H9 (cell line): Measurements from ENCODE around the gene ZNF513. TPM values are rescaled to one million over a fixed set of nuclear protein-coding genes. Genes with fewer than 3 reads are reported as not detected.

Experiments
- DNase-seq: peaks from one replicate; pipeline ENCODE4 v3.0.0-alpha.2; 2017
- H2AFZ ChIP-seq: one replicate; pipeline ENCODE4 v1.6.1; 2013; ENCODE audit warnings: mild to moderate bottlenecking, low read length, control low read depth, moderate library complexity
- H2AK5ac ChIP-seq: 2 replicates; pipeline ENCODE4 v1.6.1; 2013; ENCODE audit warnings: low read length, control low read depth, mixed read lengths; ENCODE audit not compliant: insufficient read length
- H2BK120ac ChIP-seq: one replicate; pipeline ENCODE4 v1.6.1; 2013; ENCODE audit warnings: low read depth, mild to moderate bottlenecking, low read length, control low read depth, inconsistent platforms; ENCODE audit not compliant: poor library complexity, severe bottlenecking
- H2BK12ac ChIP-seq: 2 replicates; pipeline ENCODE4 v1.6.1; 2013; ENCODE audit warnings: low read length, control low read depth, mixed read lengths, low read depth; ENCODE audit not compliant: insufficient read length
- H2BK15ac ChIP-seq: 2 replicates; pipeline ENCODE4 v1.6.1; 2013; ENCODE audit warnings: low read depth, low read length, control low read depth
- H2BK20ac ChIP-seq: one replicate; pipeline ENCODE4 v1.6.1; 2013; ENCODE audit warnings: low read depth, mild to moderate bottlenecking, low read length, control low read depth, inconsistent platforms; ENCODE audit not compliant: poor library complexity, severe bottlenecking
- H2BK5ac ChIP-seq: 2 replicates; pipeline ENCODE4 v1.6.1; 2013; ENCODE audit warnings: low read length, control low read depth, mixed read lengths; ENCODE audit not compliant: insufficient read length
- H3K14ac ChIP-seq: 2 replicates; pipeline ENCODE4 v1.6.1; 2013; ENCODE audit warnings: low read length, control low read depth; ENCODE audit not compliant: insufficient read depth
- H3K18ac ChIP-seq: 2 replicates; pipeline ENCODE4 v1.6.1; 2013; ENCODE audit warnings: low read depth, mild to moderate bottlenecking, mixed read lengths, low read length, control low read depth; ENCODE audit not compliant: insufficient read length
- H3K23ac ChIP-seq: 2 replicates; pipeline ENCODE4 v1.6.1; 2013; ENCODE audit warnings: low read length, control low read depth, mixed read lengths, low read depth; ENCODE audit not compliant: insufficient read length
- H3K23me2 ChIP-seq: 2 replicates; pipeline ENCODE4 v1.6.1; 2013; ENCODE audit warnings: low read depth, mild to moderate bottlenecking, mixed read lengths, low read length, control low read depth; ENCODE audit not compliant: insufficient read length, poor library complexity, severe bottlenecking
- H3K27ac ChIP-seq: 2 replicates; pipeline ENCODE4 v1.5.1; 2013; ENCODE audit warnings: low read length, control low read depth, mixed read lengths, low read depth; ENCODE audit not compliant: insufficient read length
- H3K27me3 ChIP-seq: 2 replicates; pipeline ENCODE4 v1.6.1; 2013; ENCODE audit warnings: low read length, control low read depth, inconsistent platforms; ENCODE audit not compliant: insufficient read depth
- H3K4ac ChIP-seq: 2 replicates; pipeline ENCODE4 v1.6.1; 2013; ENCODE audit warnings: low read depth, mild to moderate bottlenecking, control low read depth, inconsistent platforms, low read length, moderate library complexity
- H3K4me1 ChIP-seq: 2 replicates; pipeline ENCODE4 v1.6.1; 2013; ENCODE audit warnings: low read length, control low read depth, inconsistent platforms; ENCODE audit not compliant: insufficient read depth
- H3K4me2 ChIP-seq: 2 replicates; pipeline ENCODE4 v1.6.1; 2013; ENCODE audit warnings: low read length, control low read depth, mixed read lengths; ENCODE audit not compliant: insufficient read length, insufficient read depth
- H3K56ac ChIP-seq: 2 replicates; pipeline ENCODE4 v1.6.1; 2013; ENCODE audit warnings: low read depth, mild to moderate bottlenecking, mixed read lengths, low read length, control low read depth; ENCODE audit not compliant: insufficient read length
- H3K79me1 ChIP-seq: 2 replicates; pipeline ENCODE4 v1.6.1; 2013; ENCODE audit warnings: low read depth, mild to moderate bottlenecking, moderate library complexity, low read length, control low read depth, inconsistent platforms; ENCODE audit not compliant: insufficient read depth, poor library complexity, severe bottlenecking
- H3K79me2 ChIP-seq: 2 replicates; pipeline ENCODE4 v1.6.1; 2013; ENCODE audit warnings: low read length, control low read depth, inconsistent platforms; ENCODE audit not compliant: insufficient read depth
- H3K9ac ChIP-seq: 2 replicates; pipeline ENCODE4 v1.6.1; 2013; ENCODE audit warnings: low read length, control low read depth, mixed read lengths; ENCODE audit not compliant: insufficient read length; ENCODE audit errors: extremely low read depth
- H3K9me3 ChIP-seq: one replicate; pipeline ENCODE4 v1.6.1; 2013; ENCODE audit warnings: low read depth, low read length, inconsistent platforms; ENCODE audit not compliant: control insufficient read depth
- H3T11ph ChIP-seq: one replicate; pipeline ENCODE4 v1.6.1; 2013; ENCODE audit warnings: mild to moderate bottlenecking, low read length, control low read depth, inconsistent platforms
- H4K20me1 ChIP-seq: one replicate; pipeline ENCODE4 v1.6.1; 2013; ENCODE audit not compliant: control insufficient read depth, insufficient read length, insufficient read depth
- H4K5ac ChIP-seq: 2 replicates; pipeline ENCODE4 v1.6.1; 2013; ENCODE audit warnings: low read depth, mild to moderate bottlenecking, mixed read lengths, low read length, control low read depth; ENCODE audit not compliant: insufficient read length
- H4K8ac ChIP-seq: replicated peaks from 2 replicates; pipeline ENCODE4 v1.6.1; 2013; ENCODE audit warnings: low read length, control low read depth, mixed read lengths, low read depth; ENCODE audit not compliant: insufficient read length
- H4K91ac ChIP-seq: 2 replicates; pipeline ENCODE4 v1.6.1; 2013; ENCODE audit warnings: low read depth, mild to moderate bottlenecking, moderate library complexity, mixed read lengths, low read length, control low read depth; ENCODE audit not compliant: insufficient read length
- H3K27ac Mint-ChIP-seq, 3 experiments: 2 replicates in 2 of 3; 3 replicates in 1 of 3; pipeline ENCODE4 v1.8.0; 2020 to 2021; ENCODE audit warnings: mixed read lengths in 3 of 3, mild to moderate bottlenecking in 1 of 3, moderate library complexity in 1 of 3
- H3K27me3 Mint-ChIP-seq: 2 replicates; pipeline ENCODE4 v1.8.0; 2021; ENCODE audit warnings: low read depth, mild to moderate bottlenecking, moderate library complexity, mixed read lengths
- H3K36me3 Mint-ChIP-seq, 3 experiments: 2 replicates in 2 of 3; 3 replicates in 1 of 3; pipeline ENCODE4 v1.8.0; 2020 to 2021; ENCODE audit warnings: low read depth in 3 of 3, mixed read lengths in 3 of 3; ENCODE audit not compliant: insufficient read depth in 1 of 3
- H3K4me1 Mint-ChIP-seq, 2 experiments: 2 replicates each; pipeline ENCODE4 v1.8.0; 2020; ENCODE audit warnings: mixed read lengths in 2 of 2
- H3K4me3 Mint-ChIP-seq, 2 experiments: 2 replicates in 1 of 2; 3 replicates in 1 of 2; pipeline ENCODE4 v1.8.0; 2020 to 2021; ENCODE audit warnings: mild to moderate bottlenecking in 2 of 2, mixed read lengths in 2 of 2, moderate library complexity in 1 of 2
- H3K9me3 Mint-ChIP-seq, 2 experiments: 2 replicates in 1 of 2; 3 replicates in 1 of 2; pipeline ENCODE4 v1.8.0; 2020; ENCODE audit warnings: mild to moderate bottlenecking in 2 of 2, mixed read lengths in 2 of 2, moderate library complexity in 1 of 2
- CTCF ChIP-seq: fragments of 200-600 bp; sonication (generic); conservative IDR thresholded peaks from 3 replicates; pipeline ENCODE4 v1.8.0; 2021; ENCODE audit warnings: antibody characterized with exemption, mild to moderate bottlenecking
- WGBS: extraction: QIAGEN DNeasy Blood & Tissue Kit; methylation state at CpG from one replicate; pipeline ENCODE4 v1.1.7; 2013; ENCODE audit warnings: missing lambda C conversion rate, low lambda C conversion rate, mixed read lengths; ENCODE audit not compliant: insufficient read length; ENCODE audit errors: extremely low coverage; 5-methylcytosine and 5-hydroxymethylcytosine counted together
- total RNA-seq: library from RNA; stranded (reverse); gene quantifications from 2 replicates; pipeline ENCODE4 v1.2.1, GENCODE V29; 2021

Gene ZNF513
- total RNA-seq, 1 experiment from 2014 or later: 26.5 TPM

- peak overlapping the region; percentile 82 to 91 (median 84); a peak in 6 of 7 replicates for H3K27ac Mint-ChIP-seq
- H2AFZ ChIP-seq: no peak overlapping the region
- H3K79me2 ChIP-seq: peaks cover 6% of the 10 kb centered on the region; the same call in 1 of the 2 replicates
Observed at GRCh38 chr2:27428978-27429541, 48.5 kb upstream of the ZNF513 start.

More at GRCh38 chr2:27428978-27429541, 48.5 kb upstream of the ZNF513 start:
- Histone ChIP-seq H3K4me1 (no peaks in the 10 kb centered on the region), H3K9ac (peak overlapping the region; percentile 24), H2BK12ac (no peak overlapping the region), H3K23me2 (peaks cover 3% of the 10 kb centered on the region), H2BK20ac (no peak overlapping the region), H3K18ac (no peak overlapping the region), H3K9me3 (no peaks in the 10 kb centered on the region), H3K23ac (no peak overlapping the region), H4K8ac (no peak overlapping the region), H2BK15ac (no peak overlapping the region), H3K14ac (peak overlapping the region; percentile 33; the same call in 1 of the 2 replicates), H3K4me2 (peak overlapping the region; percentile 78), H3K4ac (no peak overlapping the region), H3K27ac (no peak overlapping the region), H4K20me1 (no peaks in the 10 kb centered on the region), H3K27me3 (no peaks in the 10 kb centered on the region), H2AK5ac (no peak overlapping the region), H2BK120ac (no peak overlapping the region), H2BK5ac (no peak overlapping the region), H3K56ac (no peak overlapping the region), H4K91ac (no peak overlapping the region), H3K79me1 (peaks cover 6% of the 10 kb centered on the region), H4K5ac (no peak overlapping the region), H3T11ph (no peak overlapping the region)
- Mint-ChIP-seq H3K36me3 (peaks cover 9 to 19% (median 11%) of the 10 kb centered on the region in 3 experiments; a peak in 6 of 7 replicates), H3K4me3 (peak overlapping the region; percentile 92 to 93), H3K4me1 (peaks cover 18 to 20% of the 10 kb centered on the region in 2 experiments), H3K27me3 (no peaks in the 10 kb centered on the region), H3K9me3 (no peaks in the 10 kb centered on the region)
- DNase-seq: peak; percentile 89
- no peak for TF ChIP-seq CTCF
- WGBS: no CpG with 5 or more reads among the region's 51 CpGs
